Measurements from ENCODE around the gene POLR2E. TPM values are rescaled to one million over a fixed set of nuclear protein-coding genes. Genes with fewer than 3 reads are reported as not detected.

POLR2E gene
- total and polyA plus RNA-seq, 2 of the 13 experiments (the other 11 are each of a cell fraction or from before 2014, with no cell fraction given): 140 to 272 TPM

DNA sequence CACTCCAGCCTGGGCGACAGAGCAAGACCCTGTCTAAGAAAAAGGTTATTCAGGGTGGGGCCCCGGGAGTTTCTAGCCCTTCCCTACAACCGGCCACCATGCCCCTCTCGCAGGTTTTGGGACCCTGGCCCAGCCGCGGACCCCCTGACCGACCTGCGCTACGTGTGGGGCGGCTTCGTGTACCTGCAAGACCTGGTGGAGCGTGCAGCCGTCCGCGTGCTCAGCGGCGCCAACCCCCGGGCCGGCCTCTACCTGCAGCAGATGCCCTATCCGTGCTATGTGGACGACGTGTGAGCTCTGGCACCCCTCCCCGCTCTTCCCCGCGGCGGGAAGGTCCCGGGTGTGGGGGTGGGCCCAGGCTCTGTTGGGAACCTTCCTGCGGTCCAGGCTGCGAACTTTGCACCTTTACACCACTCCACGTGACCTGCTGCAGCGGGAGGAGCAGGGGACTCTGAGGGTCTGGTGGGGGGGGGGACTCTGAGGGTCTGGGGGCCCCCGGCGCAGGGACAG is 49.0 kb downstream of the POLR2E start (continued):
- TF ChIP-seq ZNF7 (CRISPR knock-in tag; IDR thresholded peaks at IDR 0.05) (no peak), ATF7 (IDR thresholded peaks at IDR 0.05) (no peak), ATF7 (CRISPR knock-in tag; IDR thresholded peaks at IDR 0.05) (no peak), PHF20 (CRISPR knock-in tag; IDR thresholded peaks at IDR 0.05) (no peak), ZNF441 (CRISPR knock-in tag; IDR thresholded peaks at IDR 0.05; ENCODE audit: borderline replicate concordance) (no peak), TCF7 (IDR thresholded peaks at IDR 0.05; ENCODE audit: low read depth) (no peak), ZNF547 (CRISPR knock-in tag; IDR thresholded peaks at IDR 0.05) (peak; percentile 81; the same call in 1 of the 2 replicates), ZSCAN22 (CRISPR knock-in tag; IDR thresholded peaks at IDR 0.05) (no peak), RFX1 (IDR thresholded peaks at IDR 0.05) (no peak), ZNF772 (CRISPR knock-in tag; IDR thresholded peaks at IDR 0.05) (0 out of 2 replicates have a peak, but pooled peaks have one; percentile 41), ETV5 (CRISPR knock-in tag; IDR thresholded peaks at IDR 0.05; ENCODE audit: borderline replicate concordance) (peak; percentile 17; the same call in 1 of the 2 replicates), ZNF724P (CRISPR knock-in tag; IDR thresholded peaks at IDR 0.05; ENCODE audit: borderline replicate concordance) (0 out of 2 replicates have a peak, but pooled peaks have one; percentile 7), SIN3B (IDR thresholded peaks at IDR 0.05; ENCODE audit: low read length) (no peak), ZBTB7B (CRISPR knock-in tag; IDR thresholded peaks at IDR 0.05) (no peak), NONO (IDR thresholded peaks at IDR 0.05) (no peak), NONO (CRISPR knock-in tag; conservative IDR thresholded peaks at IDR 0.05) (peak; percentile 62; the same call in 1 of the 2 replicates), ZNF12 (CRISPR knock-in tag; IDR thresholded peaks at IDR 0.05) (no peak), NRL (CRISPR knock-in tag; IDR thresholded peaks at IDR 0.05; ENCODE audit: borderline replicate concordance) (peak; percentile 22; the same call in 1 of the 2 replicates)
- TF ChIP-seq, protein P1, sequence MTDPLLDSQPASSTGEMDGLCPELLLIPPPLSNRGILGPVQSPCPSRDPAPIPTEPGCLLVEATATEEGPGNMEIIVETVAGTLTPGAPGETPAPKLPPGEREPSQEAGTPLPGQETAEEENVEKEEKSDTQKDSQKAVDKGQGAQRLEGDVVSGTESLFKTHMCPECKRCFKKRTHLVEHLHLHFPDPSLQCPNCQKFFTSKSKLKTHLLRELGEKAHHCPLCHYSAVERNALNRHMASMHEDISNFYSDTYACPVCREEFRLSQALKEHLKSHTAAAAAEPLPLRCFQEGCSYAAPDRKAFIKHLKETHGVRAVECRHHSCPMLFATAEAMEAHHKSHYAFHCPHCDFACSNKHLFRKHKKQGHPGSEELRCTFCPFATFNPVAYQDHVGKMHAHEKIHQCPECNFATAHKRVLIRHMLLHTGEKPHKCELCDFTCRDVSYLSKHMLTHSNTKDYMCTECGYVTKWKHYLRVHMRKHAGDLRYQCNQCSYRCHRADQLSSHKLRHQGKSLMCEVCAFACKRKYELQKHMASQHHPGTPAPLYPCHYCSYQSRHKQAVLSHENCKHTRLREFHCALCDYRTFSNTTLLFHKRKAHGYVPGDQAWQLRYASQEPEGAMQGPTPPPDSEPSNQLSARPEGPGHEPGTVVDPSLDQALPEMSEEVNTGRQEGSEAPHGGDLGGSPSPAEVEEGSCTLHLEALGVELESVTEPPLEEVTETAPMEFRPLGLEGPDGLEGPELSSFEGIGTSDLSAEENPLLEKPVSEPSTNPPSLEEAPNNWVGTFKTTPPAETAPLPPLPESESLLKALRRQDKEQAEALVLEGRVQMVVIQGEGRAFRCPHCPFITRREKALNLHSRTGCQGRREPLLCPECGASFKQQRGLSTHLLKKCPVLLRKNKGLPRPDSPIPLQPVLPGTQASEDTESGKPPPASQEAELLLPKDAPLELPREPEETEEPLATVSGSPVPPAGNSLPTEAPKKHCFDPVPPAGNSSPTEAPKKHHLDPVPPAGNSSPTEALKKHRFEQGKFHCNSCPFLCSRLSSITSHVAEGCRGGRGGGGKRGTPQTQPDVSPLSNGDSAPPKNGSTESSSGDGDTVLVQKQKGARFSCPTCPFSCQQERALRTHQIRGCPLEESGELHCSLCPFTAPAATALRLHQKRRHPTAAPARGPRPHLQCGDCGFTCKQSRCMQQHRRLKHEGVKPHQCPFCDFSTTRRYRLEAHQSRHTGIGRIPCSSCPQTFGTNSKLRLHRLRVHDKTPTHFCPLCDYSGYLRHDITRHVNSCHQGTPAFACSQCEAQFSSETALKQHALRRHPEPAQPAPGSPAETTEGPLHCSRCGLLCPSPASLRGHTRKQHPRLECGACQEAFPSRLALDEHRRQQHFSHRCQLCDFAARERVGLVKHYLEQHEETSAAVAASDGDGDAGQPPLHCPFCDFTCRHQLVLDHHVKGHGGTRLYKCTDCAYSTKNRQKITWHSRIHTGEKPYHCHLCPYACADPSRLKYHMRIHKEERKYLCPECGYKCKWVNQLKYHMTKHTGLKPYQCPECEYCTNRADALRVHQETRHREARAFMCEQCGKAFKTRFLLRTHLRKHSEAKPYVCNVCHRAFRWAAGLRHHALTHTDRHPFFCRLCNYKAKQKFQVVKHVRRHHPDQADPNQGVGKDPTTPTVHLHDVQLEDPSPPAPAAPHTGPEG (CRISPR knock-in tag; IDR thresholded peaks at IDR 0.05): no peak
- TF ChIP-seq, protein P2, sequence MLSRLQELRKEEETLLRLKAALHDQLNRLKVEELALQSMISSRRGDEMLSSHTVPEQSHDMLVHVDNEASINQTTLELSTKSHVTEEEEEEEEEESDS (CRISPR knock-in tag; IDR thresholded peaks at IDR 0.05; ENCODE audit: borderline replicate concordance): no peak
- TF ChIP-seq, protein P3, sequence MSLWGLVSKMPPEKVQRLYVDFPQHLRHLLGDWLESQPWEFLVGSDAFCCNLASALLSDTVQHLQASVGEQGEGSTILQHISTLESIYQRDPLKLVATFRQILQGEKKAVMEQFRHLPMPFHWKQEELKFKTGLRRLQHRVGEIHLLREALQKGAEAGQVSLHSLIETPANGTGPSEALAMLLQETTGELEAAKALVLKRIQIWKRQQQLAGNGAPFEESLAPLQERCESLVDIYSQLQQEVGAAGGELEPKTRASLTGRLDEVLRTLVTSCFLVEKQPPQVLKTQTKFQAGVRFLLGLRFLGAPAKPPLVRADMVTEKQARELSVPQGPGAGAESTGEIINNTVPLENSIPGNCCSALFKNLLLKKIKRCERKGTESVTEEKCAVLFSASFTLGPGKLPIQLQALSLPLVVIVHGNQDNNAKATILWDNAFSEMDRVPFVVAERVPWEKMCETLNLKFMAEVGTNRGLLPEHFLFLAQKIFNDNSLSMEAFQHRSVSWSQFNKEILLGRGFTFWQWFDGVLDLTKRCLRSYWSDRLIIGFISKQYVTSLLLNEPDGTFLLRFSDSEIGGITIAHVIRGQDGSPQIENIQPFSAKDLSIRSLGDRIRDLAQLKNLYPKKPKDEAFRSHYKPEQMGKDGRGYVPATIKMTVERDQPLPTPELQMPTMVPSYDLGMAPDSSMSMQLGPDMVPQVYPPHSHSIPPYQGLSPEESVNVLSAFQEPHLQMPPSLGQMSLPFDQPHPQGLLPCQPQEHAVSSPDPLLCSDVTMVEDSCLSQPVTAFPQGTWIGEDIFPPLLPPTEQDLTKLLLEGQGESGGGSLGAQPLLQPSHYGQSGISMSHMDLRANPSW (CRISPR knock-in tag; IDR thresholded peaks at IDR 0.05; ENCODE audit: borderline replicate concordance): no peak
- TF ChIP-seq, protein P4, sequence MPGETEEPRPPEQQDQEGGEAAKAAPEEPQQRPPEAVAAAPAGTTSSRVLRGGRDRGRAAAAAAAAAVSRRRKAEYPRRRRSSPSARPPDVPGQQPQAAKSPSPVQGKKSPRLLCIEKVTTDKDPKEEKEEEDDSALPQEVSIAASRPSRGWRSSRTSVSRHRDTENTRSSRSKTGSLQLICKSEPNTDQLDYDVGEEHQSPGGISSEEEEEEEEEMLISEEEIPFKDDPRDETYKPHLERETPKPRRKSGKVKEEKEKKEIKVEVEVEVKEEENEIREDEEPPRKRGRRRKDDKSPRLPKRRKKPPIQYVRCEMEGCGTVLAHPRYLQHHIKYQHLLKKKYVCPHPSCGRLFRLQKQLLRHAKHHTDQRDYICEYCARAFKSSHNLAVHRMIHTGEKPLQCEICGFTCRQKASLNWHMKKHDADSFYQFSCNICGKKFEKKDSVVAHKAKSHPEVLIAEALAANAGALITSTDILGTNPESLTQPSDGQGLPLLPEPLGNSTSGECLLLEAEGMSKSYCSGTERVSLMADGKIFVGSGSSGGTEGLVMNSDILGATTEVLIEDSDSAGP (CRISPR knock-in tag; IDR thresholded peaks at IDR 0.05; ENCODE audit: borderline replicate concordance): peak; percentile 58
